Right lobe of liver (tissue), 6 donors: ENCODE data around the gene NKAIN4. TPM values are rescaled to one million over a fixed set of nuclear protein-coding genes. Genes with fewer than 3 reads are reported as not detected.

Source experiments
- ATAC-seq, 4 donors: fragments of 200-7000 bp; cut with Tn5 transposase; one replicate each; pipeline ENCODE4 v1.9.1; 2020; ENCODE audit warnings: mild to moderate bottlenecking in 4 of 4, moderate library complexity in 4 of 4
- DNase-seq, 3 donors: peaks; one replicate each; pipeline ENCODE4 v3.0.0-alpha.2; 2020
- H3K27ac ChIP-seq, 3 donors: fragments of 200-600 bp; one replicate each; pipeline ENCODE4 v1.8.0; 2022
- H3K27me3 ChIP-seq, 2 donors: fragments of 200-600 bp; one replicate each; pipeline ENCODE4 v1.8.0; 2022
- H3K36me3 ChIP-seq, 4 donors: fragments of 200-600 bp; sonication (generic) in 1 of 4; one replicate each; pipeline versions ENCODE4 v1.5.1 to v1.8.0; 2017 to 2022; ENCODE audit warnings: control low read depth in 1 of 4
- H3K4me1 ChIP-seq, 4 donors: fragments of 200-600 bp; sonication (generic) in 1 of 4; one replicate each; pipeline versions ENCODE4 v1.5.1 to v1.8.0; 2017 to 2022; ENCODE audit warnings: control low read depth in 1 of 4
- H3K4me3 ChIP-seq, 3 donors: fragments of 200-600 bp; one replicate each; pipeline ENCODE4 v1.8.0; 2022
- H3K9me3 ChIP-seq, 4 donors: fragments of 200-600 bp; sonication (generic) in 1 of 4; one replicate each; pipeline versions ENCODE4 v1.5.1 to v1.8.0; 2017 to 2022; ENCODE audit warnings: control low read depth in 1 of 4
- CTCF ChIP-seq, 4 donors: fragments of 200-600 bp in 3 of 4; fragments of 450-650 bp in 1 of 4; IDR thresholded peaks; one replicate each; pipeline versions ENCODE4 v1.5.1 to v1.8.0; 2016 to 2022; ENCODE audit warnings: antibody characterized with exemption in 4 of 4, mild to moderate bottlenecking in 2 of 4
- POLR2A ChIP-seq: fragments of 450-650 bp; IDR thresholded peaks from one replicate; pipeline ENCODE4 v1.6.1; 2017; ENCODE audit warnings: antibody characterized with exemption, mild to moderate bottlenecking
- WGBS: methylation state at CpG from one replicate; pipeline ENCODE4 v1.1.6; 2018; ENCODE audit warnings: low coverage, low lambda C conversion rate; ENCODE audit not compliant: insufficient coverage; ENCODE audit errors: missing lambda C conversion rate; 5-methylcytosine and 5-hydroxymethylcytosine counted together
- intact Hi-C, 2 donors: fragments of 100-400 bp; cut with DNase I; formaldehyde crosslinking; loops; one replicate each; pipeline versions ENCODE4 v1.11.2 to v1.14.1; 2022
- total RNA-seq, 6 experiments: library from RNA; depleted of rRNA in 2 of 6; stranded (reverse); fragments of >200 nt in 2 of 6; fragmentation: NEBNext Ultra II Directional in 3 of 6; extraction: Animal tissue kit (Norgen Biotek cat#: 25700) in 3 of 6; gene quantifications; one replicate each; pipeline versions ENCODE4 v1.1.0 to v1.2.4, GENCODE V29; 2016 to 2023
- donor health status: DM: no; HTN: yes; CAD: no.
- donor health status: DM: no; HTN: no; CAD: no.
- donor health status: DM: no; HTN: no; CAD: no.
- donor health status: DM: no; HTN: yes; CAD: no.
- donor health status: DM: no; HTN: yes; CAD: no.

Gene NKAIN4
- total RNA-seq, 6 experiments from 2014 or later: not detected

- H3K9me3 ChIP-seq: no peaks in the 10 kb centered on the region
- no peak overlapping the region for H3K4me3 ChIP-seq
- DNase-seq (no peak), ATAC-seq (no peak)
- H3K27me3 ChIP-seq: no peaks in the 10 kb centered on the region
- TF ChIP-seq POLR2A: no peak
- no peak for TF ChIP-seq CTCF (IDR thresholded peaks at IDR 0.05)
- intact Hi-C loops: no loop called here
- H3K36me3 ChIP-seq: no peaks in the 10 kb centered on the region
- no peaks in the 10 kb centered on the region for H3K4me1 ChIP-seq
- WGBS: no CpG with 5 or more reads among the region's 10 CpGs
- H3K27ac ChIP-seq: no peak overlapping the region
These were observed 16.2 kb downstream of the NKAIN4 start for GRCh38 chr20:63238031-63238430.

GRCh38 chr20:63236116-63236837 is 18.0 kb downstream of the NKAIN4 start:
- Histone ChIP-seq H3K4me3 (no peak overlapping the region), H3K27ac (no peak overlapping the region), H3K27me3 (no peaks in the 10 kb centered on the region), H3K9me3 (no peaks in the 10 kb centered on the region), H3K36me3 (no peaks in the 10 kb centered on the region), H3K4me1 (no peaks in the 10 kb centered on the region)
- intact Hi-C loops: no loop called here
- WGBS: 80% methylated on average over 1 of the region's 26 CpGs
- no peak for TF ChIP-seq CTCF (IDR thresholded peaks at IDR 0.05)
- no peak for TF ChIP-seq POLR2A
- ATAC-seq: no peak
- no peak for DNase-seq

- intact Hi-C loops: no loop called here
- ATAC-seq: no peak
- H3K4me3 ChIP-seq: no peak within 1 kb of the TSS
These were observed 18.8 kb downstream of the NKAIN4 start, which contains the start of gene BIRC7 for GRCh38 chr20:63235399-63235983. Gene BIRC7, plus strand, starts transcription at chr20:63235905. Its CDS starts 192 bp downstream, at chr20:63236097.

GRCh38 chr20:63234693-63235398 is 19.4 kb downstream of the NKAIN4 start:
- Histone ChIP-seq H3K27ac (no peak overlapping the region), H3K4me3 (no peak overlapping the region), H3K27me3 (no peaks in the 10 kb centered on the region), H3K4me1 (no peaks in the 10 kb centered on the region), H3K36me3 (no peaks in the 10 kb centered on the region), H3K9me3 (no peaks in the 10 kb centered on the region)
- 7% methylated on average over 13 of the region's 20 CpGs for WGBS
- DNase-seq (peak in 1 of 3 donors; percentile 52), ATAC-seq (peak; percentile 44 to 63 (median 58))
- intact Hi-C loops: no loop called here
- TF ChIP-seq POLR2A: no peak
- TF ChIP-seq CTCF (IDR thresholded peaks at IDR 0.05): peak; percentile 27 to 38 (median 32)

More at GRCh38 chr20:63235399-63235983, 18.8 kb downstream of the NKAIN4 start, which contains the start of gene BIRC7:
- Histone ChIP-seq H3K9me3 (no peaks in the 10 kb centered on the region), H3K4me1 (no peaks in the 10 kb centered on the region), H3K27me3 (no peaks in the 10 kb centered on the region), H3K36me3 (no peaks in the 10 kb centered on the region), H3K27ac (no peak within 1 kb of the TSS)
- TF ChIP-seq CTCF (IDR thresholded peaks at IDR 0.05): no peak
- no peak for TF ChIP-seq POLR2A
- DNase-seq: no peak
- WGBS: no CpG with 5 or more reads among the region's 17 CpGs
